Adrenal gland (tissue), 5 donors: ENCODE measurements around the gene PGPEP1.

Experiments
- POLR2A ChIP-seq, 2 donors: fragments of 450-650 bp; IDR thresholded peaks; one replicate each; pipeline ENCODE4 v1.6.1; 2017; ENCODE audit warnings: antibody characterized with exemption in 2 of 2, mild to moderate bottlenecking in 2 of 2, moderate library complexity in 1 of 2
- TF ChIP-seq, protein P1 (sequence below), 6 experiments: fragments of 450-650 bp in 4 of 6; fragments of 200-600 bp in 2 of 6; sonication (generic) in 1 of 6; IDR thresholded peaks; 1 replicate in 5 of 6; 2 replicates in 1 of 6; pipeline versions ENCODE4 v1.5.1 to v1.8.0; 2016 to 2021; ENCODE audit warnings: antibody characterized with exemption in 6 of 6, mild to moderate bottlenecking in 2 of 6, moderate library complexity in 1 of 6
- donor health status: DM: no; HTN: no; CAD: no.

DNA sequence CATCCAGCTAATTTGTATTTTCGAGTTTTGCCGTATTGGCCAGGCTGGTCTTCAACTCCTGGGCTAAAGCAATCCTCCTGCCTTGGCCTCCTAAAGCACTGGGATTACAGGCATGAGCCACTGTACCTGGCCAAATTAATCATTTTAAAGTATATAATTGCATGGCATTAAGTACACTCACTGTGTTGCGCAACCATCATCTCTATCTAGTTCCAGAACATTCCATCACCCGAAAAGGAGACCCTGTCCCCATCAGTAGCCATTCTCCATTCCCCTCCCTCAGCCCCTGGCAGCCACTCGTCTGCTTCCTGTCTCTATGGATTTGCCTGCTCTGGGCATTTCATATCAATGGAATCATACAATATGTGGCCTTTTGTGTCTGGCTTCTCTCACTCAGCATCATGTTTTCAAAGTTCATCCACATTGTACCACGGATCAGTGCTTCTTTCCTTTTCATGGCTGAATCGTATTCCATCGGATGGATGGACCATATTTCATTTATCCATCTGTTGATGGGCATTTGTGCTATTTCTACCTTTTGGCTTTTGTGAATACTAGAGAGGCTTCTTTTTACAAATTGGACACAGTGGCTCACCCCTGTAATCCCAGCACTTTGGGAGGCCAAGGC, 13.1 kb downstream of the PGPEP1 start:
- TF ChIP-seq, protein P1, sequence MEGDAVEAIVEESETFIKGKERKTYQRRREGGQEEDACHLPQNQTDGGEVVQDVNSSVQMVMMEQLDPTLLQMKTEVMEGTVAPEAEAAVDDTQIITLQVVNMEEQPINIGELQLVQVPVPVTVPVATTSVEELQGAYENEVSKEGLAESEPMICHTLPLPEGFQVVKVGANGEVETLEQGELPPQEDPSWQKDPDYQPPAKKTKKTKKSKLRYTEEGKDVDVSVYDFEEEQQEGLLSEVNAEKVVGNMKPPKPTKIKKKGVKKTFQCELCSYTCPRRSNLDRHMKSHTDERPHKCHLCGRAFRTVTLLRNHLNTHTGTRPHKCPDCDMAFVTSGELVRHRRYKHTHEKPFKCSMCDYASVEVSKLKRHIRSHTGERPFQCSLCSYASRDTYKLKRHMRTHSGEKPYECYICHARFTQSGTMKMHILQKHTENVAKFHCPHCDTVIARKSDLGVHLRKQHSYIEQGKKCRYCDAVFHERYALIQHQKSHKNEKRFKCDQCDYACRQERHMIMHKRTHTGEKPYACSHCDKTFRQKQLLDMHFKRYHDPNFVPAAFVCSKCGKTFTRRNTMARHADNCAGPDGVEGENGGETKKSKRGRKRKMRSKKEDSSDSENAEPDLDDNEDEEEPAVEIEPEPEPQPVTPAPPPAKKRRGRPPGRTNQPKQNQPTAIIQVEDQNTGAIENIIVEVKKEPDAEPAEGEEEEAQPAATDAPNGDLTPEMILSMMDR (IDR thresholded peaks at IDR 0.05): no peak
- TF ChIP-seq POLR2A (IDR thresholded peaks at IDR 0.05): no peak
